Measurements from ENCODE around the gene SCARB1.
"Not testable (repeated sequence)": the region's sequence is repeated elsewhere in the genome, so short reads cannot be mapped to it uniquely, and the experiment has no call there.

SCARB1 gene, protein sequence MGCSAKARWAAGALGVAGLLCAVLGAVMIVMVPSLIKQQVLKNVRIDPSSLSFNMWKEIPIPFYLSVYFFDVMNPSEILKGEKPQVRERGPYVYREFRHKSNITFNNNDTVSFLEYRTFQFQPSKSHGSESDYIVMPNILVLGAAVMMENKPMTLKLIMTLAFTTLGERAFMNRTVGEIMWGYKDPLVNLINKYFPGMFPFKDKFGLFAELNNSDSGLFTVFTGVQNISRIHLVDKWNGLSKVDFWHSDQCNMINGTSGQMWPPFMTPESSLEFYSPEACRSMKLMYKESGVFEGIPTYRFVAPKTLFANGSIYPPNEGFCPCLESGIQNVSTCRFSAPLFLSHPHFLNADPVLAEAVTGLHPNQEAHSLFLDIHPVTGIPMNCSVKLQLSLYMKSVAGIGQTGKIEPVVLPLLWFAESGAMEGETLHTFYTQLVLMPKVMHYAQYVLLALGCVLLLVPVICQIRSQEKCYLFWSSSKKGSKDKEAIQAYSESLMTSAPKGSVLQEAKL

DNA sequence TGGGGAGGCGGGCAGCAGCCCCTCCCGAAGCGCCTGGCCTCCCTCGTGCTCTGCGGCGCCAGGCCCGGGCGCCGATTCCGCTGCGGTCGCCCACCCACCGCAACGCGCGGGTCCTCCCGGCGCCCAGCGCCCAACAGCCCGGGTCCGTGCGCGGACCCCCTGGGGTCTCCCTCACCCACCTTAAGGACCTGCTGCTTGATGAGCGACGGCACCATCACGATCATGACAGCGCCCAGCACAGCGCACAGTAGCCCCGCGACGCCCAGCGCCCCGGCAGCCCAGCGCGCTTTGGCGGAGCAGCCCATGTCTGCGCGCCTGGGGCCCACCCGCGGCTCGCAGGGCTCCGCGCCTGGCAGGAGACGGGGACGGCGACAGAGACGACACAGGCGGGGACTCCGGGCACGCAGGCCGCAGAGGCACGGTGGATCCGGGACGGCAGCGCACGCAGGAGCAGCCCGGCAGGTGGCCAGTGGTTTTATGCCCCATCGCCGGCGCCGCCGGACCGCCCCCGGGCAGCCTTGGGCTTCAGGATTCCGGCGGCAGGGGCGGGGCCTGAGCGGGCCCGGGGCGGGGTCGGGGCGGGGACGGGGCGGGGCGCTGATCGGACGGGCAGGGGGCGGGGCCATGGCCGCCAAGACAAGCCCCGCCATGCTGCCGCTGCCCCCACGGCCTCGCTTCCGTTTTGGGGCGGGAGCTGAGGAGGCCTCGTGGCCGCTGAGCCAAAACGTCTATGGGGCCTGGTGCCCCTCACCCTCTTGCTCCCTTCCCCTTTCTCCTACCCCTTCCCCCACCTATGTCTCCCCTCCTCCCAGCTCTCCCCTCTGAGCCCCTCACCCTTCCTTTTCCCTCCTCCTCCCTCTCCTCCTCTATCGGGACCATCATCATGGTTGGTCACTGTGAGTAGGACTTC lies at the start of gene SCARB1:
Gene SCARB1 (minus strand): TSS at position 449 of the 910 bp plus-strand sequence. CDS start 144 bp downstream, at position 305.
- DNase-seq (ENCODE audit: low read depth), result peak; percentile 36

DNA sequence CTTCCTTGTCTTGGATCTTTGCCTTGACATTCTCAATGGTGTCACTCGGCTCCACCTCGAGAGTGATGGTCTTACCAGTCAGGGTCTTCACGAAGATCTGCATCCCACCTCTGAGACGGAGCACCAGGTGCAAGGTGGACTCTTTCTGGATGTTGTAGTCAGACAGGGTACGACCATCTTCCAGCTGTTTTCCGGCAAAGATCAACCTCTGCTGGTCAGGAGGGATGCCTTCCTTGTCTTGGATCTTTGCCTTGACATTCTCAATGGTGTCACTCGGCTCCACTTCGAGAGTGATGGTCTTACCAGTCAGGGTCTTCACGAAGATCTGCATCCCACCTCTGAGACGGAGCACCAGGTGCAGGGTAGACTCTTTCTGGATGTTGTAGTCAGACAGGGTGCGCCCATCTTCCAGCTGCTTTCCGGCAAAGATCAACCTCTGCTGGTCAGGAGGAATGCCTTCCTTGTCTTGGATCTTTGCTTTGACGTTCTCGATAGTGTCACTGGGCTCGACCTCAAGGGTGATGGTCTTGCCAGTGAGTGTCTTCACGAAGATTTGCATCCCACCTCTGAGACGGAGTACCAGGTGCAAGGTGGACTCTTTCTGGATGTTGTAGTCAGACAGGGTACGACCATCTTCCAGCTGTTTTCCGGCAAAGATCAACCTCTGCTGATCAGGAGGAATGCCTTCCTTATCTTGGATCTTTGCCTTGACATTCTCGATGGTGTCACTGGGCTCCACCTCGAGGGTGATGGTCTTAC lies 49.0 kb upstream of the SCARB1 start:
- DNase-seq (ENCODE audit: low read depth), result not testable (repeated sequence)

DNA sequence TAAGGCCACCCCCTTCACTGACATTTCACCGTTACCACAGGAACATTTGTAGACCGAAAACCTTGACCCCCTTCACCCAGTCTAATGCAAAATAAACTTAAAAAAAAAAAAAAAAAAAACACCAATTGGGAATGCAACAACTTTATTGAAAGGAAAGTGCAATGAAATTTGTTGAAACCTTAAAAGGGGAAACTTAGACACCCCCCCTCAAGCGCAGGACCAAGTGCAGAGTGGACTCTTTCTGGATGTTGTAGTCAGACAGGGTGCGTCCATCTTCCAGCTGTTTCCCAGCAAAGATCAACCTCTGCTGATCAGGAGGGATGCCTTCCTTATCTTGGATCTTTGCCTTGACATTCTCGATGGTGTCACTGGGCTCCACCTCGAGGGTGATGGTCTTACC lies 47.9 kb upstream of the SCARB1 start:
- DNase-seq (ENCODE audit: low read depth), result not testable (repeated sequence)

DNA sequence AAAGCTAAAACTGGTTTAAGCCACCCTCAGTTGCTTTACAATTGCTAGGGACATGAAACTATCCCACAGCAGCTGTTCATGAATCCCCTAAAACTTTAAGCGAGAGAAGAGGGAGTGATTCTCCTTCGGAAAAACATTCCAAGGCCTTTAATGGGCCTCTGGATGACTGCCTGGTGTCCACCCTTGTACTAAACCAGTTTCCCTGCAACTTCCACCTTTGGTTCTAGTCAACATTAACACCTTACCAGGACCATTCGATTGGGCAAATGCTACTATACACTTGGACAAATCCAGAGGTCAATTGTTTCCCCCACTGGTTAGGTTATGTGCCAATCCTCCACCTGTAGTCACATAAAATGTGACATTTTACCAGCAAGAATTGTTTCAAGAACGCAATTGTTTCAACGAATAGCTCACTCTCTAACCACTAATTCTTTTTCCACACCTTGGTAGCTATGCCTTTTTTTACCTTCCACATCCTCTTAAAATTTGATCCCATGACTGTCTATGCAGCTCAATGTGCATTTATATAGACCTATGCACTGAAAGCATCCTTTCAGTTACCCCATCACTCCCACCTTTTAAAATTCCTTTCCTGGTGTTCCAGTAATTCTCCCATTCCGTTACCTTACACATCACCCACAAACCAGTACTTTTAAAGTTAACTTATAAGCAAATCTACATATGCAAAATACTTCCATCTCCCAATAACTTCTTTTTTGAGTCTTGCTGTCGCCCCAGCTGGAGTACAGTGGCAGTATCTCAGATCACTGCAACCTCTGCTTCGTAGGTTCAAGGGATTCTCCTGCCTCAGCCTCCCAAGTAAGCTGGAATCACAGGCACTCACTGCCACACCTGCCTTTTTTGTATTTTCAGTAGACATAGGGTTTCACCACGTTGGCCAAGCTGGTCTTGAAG lies 47.2 kb upstream of the SCARB1 start:
- no peak for DNase-seq (ENCODE audit: low read depth)

DNA sequence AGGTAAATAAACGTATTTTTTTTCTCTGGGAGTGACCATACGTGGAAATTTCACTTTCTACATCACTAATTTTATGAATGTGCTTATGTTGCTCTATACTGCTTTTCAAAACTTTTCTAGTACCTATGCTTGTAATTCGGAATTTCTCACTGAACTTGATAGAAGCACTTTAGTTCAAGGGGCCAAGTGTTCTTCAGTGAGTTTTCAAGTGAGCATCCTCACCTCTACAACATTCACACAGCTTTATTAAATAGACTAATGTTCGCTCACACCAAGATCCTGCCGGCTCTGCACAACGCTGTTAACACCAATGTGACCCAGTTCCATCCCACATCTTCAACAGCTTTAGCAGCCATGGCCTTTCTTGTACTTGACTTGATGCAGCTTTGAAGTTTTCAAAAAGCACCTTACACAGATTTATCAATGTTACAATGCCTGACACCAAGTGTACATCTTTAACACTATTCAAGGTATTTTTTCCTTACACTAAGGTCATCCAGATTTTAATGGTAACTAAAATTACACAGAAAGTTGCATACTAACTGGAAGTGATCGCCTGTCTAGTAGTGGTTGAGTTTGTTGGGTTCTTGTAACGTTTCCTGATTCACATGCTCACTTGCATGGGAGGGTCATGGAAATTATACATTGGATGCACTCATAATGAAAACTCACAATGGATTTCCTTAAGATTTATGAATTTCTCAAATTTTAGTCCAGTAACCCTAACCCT lies 46.3 kb upstream of the SCARB1 start:
- DNase-seq (ENCODE audit: low read depth), result no peak

DNA sequence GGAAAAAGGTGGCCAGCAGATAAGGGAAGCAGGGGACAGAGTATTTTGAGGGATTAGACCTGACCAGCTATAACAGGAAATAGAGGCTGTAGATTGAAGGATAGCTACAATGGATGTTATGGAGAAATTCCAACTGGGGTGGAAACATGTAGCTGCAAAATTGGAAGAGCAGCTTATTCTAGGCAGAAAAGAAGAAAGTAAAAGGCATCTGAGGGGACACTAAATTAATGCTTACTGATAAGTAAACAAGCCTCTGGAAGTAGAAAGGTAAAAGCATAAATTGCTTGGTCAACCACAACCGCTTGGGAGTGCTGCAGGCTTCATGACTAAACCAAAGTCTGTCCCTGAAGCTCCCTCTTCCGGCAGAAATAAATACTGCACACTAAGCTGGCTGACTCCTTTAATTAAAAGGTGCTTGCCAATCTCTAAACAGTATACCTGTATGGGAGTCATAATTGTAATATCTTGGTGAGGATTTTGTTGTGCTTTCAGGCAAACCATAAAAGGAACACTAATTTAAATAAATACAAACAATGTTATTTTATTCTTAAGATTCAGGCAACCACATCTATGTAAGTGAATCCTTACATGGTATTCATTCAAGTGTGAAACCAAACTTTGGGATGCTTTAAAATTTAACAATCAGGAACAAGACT lies 43.1 kb upstream of the SCARB1 start:
- peak; percentile 86 for DNase-seq (ENCODE audit: low read depth)

DNA sequence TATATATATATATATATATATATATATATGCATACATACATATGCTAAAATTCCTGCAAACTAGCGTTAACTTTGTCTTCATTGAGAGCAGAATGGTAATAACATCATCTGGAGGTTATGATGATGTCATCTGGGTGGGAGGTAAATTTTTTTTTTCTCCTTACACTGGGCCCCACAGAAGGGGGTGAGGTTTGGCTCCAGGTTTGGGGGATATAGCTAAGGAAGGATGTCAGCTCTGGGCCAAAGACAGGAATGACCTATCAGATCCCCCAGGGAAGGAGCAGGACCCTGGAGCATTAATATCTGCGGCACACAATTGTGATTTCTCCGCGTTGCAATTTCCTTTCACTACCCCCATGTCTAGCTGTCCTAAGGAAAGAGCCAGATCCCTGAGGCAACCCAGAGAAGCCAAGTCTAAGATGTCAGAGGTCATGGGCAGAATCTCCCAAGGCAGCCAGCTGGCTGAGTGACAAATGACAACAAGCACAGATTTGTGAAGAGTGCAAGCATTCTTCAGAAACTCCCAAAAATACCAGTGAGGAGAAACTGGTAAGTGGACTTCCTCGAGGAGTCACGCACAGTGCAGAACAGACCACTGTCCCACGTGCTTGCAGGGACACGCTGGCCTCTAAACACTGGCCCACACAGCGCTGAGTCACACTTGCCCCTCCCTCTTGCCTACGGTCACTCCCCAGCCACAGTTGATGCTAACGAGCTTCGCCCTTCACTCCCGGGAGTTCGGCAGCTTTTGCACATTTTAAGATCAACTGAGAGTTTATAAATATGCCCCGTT lies 40.8 kb upstream of the SCARB1 start:
- peak; percentile 88 for DNase-seq (ENCODE audit: low read depth)

DNA sequence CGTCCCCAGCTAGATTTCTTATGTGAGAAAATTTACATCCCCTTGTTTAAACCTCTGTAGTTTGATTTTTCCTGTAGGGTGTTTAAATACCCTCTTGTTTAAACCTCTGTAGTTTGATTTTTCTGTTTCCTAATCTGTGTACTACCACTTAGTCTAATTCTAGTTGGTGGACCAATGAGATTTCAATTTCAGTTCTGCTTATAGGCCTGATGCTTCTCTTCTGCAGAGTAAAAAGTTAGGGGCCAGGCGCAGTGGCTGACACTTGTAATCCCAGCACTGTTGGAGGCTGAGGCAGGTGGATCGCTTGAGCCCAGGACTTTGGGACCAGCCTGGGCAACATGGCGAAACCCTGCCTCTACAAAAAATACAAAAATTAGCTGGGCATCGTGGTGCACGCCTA lies 39.3 kb upstream of the SCARB1 start:
- DNase-seq (ENCODE audit: low read depth), result no peak

DNA sequence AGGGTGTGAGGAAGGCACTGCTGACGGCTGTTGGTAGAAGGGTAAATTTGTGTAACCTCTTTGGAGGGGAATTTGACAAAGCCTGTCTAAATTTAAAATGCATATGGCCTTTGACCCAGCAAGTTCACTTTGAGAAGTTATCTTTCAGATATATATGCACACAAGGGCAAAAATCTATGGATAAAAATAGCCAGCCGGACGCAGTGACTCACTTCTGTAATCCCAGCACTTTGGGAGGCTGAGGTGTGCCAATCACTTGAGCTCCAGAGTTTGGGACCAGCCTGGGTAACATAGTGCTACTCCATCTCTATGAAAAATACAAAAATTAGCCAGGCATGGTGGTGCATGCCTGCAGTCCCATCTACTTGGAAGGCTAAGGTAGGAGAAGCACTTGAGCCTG lies 37.3 kb upstream of the SCARB1 start:
- DNase-seq (ENCODE audit: low read depth), result no peak

DNA sequence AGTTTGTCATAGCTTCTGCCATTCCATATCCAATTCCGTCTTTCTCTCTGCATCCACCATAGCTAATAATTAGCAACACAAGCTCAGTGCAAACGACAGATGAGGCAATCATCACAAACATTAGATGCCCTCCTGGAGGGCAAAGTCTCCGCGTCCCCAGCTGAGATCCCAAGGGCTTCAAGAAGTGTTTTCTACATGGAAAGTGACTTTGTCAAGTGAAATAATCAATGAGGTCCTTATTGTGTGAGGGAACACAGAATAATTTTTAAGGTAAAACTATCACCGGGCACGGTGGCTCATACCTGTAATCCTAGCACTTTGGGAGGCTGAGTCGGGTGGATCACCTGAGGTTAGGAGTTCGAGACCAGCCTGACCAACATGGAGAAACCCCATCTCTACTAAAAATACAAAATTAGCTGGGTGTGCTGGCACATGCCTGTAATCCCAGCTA lies 36.7 kb upstream of the SCARB1 start:
- DNase-seq (ENCODE audit: low read depth), result not testable (repeated sequence)

DNA sequence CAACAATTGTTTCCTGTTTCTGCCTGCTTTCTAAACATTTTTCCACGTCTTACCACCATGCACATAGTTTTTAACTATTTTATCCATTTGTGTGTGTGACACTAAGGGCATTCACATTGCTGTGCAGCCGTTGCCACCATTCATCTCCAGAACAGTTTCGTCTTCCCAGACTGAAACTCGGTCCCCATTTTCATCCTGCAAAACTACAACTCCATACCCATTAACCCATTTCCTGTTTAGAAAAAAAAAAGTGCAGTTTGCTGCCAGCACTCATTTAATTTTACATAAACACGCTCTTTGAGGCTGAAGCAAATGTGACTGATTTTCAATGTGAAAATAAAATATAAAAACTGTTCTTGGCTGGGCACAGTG lies 35.2 kb upstream of the SCARB1 start:
- DNase-seq (ENCODE audit: low read depth), result no peak

DNA sequence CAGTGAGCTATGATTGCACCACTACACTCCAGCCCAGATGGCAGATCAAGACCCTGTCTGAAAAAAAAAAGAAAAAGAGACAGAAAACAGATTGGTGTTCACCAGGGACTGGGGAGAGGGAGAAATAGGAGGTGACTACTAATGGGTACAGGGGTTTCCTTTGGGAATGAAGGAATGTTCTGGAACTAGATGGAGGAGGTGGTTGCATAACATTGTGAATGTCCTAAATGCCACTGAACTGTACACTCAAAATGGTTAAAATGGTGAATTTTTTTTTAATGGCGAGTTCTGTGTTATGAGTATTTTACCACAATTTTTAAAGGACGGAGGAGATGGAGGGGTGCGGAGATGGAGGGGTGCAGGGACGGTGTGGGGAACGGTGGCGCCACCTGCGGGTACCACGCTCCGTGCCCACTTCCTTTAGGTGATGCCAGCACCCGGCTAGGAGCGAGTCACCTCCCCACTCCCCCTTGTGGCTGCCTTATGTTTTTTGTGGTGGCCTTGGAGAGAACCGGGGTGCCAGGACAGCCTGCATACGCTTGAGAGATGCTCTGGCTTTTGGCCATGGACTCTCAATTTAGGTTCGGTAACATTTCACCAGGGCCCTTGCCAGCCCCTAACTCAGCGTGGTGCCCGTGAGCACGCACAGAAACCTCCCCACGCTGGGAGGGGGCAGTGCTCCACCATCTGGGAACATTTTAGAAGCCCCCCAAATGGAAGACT lies 34.7 kb upstream of the SCARB1 start:
- no peak for DNase-seq (ENCODE audit: low read depth)

DNA sequence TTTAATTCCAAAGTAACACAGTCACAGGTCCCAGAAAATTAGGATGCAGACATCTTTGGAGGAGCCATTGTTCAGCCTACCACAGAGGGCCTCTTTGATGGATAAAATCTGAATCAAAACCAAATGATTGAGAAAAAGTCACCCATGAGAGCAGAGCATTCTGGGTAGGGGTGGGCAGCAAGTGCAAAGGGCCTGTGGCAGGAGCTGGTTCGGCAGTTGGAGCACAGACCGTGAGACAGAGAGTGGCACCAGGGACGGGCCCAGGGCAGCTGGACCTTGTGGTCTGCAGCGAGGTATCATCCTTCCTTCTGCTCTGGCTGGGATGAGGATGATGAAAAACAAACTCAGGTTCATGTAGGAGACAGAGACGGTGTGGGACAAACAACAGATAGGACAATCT lies 32.8 kb upstream of the SCARB1 start:
- DNase-seq (ENCODE audit: low read depth), result no peak

DNA sequence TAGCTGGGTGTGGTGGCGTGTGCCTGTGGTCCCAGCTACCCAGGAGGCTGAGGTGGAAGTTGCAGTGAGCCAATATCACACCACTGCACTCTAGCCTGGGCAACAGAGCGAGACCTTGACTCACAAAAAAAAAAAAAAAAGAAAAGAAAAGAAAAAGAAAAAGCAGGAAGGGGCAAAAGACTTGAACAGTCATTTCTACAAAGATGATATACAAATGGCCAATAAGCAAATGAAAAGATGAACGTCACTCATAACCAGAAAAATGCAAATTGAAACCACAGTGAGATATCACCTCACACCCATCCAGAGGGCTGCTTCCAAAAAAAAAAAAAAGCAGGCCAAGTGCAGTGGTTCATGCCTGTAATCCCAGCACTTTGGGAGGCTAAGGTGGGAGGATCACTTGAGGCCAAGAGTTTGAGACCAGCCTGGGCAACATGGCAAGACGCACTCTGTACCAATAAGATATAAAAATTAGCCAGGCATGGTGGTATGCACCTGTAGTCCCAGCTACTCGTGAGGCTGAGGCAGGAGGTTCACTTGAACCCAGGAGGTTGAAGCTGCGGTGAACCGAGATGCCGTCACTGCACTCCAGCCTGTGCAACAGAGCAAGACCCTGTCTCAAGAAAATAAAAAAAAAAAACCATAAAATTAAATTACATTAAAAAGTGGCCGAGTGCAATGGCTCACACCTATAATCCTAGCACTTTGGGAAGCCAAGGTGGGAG lies 30.3 kb upstream of the SCARB1 start:
- DNase-seq (ENCODE audit: low read depth), result no peak

DNA sequence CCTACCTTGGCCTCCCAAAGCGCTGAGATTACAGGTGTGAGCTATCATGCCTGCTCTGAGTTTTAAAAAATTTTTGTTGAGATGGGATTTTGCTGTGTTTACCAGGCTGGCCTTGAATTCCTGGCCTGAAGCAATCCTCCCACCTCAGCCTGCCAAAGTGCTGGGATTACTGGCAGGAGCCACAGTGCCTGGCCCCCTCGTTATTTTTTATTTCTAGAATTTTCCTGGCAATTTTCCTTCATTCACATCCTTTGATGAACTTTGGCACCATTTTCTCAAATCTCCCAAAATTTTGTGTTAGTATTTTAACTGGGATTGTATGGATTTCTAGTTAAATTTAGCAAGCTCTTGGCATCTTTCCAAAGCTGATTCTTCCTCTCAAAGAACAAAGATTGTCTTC lies 24.6 kb upstream of the SCARB1 start:
- no peak for DNase-seq (ENCODE audit: low read depth)

DNA sequence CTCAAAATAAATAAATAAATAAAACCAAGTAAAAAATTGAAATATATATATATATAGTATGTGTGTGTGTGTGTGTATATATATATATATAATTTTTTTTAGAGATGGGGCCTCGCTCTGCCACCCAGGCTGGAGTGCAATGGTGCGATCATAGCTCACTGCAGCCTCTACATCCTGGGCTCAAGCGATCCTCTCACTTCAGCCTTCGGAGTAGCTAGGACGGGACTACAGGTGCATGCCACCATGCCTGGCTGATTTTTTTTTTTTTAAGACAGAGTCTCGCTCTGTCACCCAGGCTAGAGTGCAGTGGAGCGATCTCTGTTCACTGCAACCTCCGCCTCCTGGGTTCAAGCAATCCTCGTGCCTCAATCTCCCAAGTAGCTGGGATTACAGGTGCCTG lies 24.1 kb upstream of the SCARB1 start:
- not testable (repeated sequence) for DNase-seq (ENCODE audit: low read depth)

Measured in stromal cell of bone marrow (primary cell).